Fibroblast of lung (primary cell): ENCODE data around the gene STOX2. TPM values are rescaled to one million over a fixed set of nuclear protein-coding genes. Genes with fewer than 3 reads are reported as not detected.

Experiments used
- DNase-seq, 2 donors: peaks; one replicate each; pipeline versions ENCODE4 v3.0.0 to v3.0.0-alpha.2; 2010; ENCODE audit warnings: low read depth in 2 of 2
- H2AFZ ChIP-seq: 2 replicates; pipeline ENCODE4 v1.5.1; 2012; ENCODE audit warnings: low read length, control low read depth, inconsistent platforms
- H3K27ac ChIP-seq: 2 replicates; pipeline ENCODE4 v1.5.1; 2011; ENCODE audit warnings: low read length, control low read depth; ENCODE audit not compliant: insufficient read depth
- H3K27me3 ChIP-seq: 2 replicates; pipeline ENCODE4 v1.5.1; 2011; ENCODE audit warnings: mild to moderate bottlenecking, low read length; ENCODE audit not compliant: control insufficient read depth, insufficient read depth
- H3K36me3 ChIP-seq: 2 replicates; pipeline ENCODE4 v1.5.1; 2011; ENCODE audit warnings: low read length; ENCODE audit not compliant: control insufficient read depth, insufficient read depth
- H3K4me1 ChIP-seq: 2 replicates; pipeline ENCODE4 v1.5.1; 2011; ENCODE audit warnings: low read length; ENCODE audit not compliant: control insufficient read depth, insufficient read depth; ENCODE audit errors: extremely low read depth
- H3K4me2 ChIP-seq: 2 replicates; pipeline ENCODE4 v1.5.1; 2011; ENCODE audit warnings: low read length, control low read depth; ENCODE audit not compliant: insufficient read depth; ENCODE audit errors: extremely low read depth
- H3K4me3 ChIP-seq, 4 experiments: fragments of 200-600 bp in 1 of 4; sonication (generic) in 1 of 4; replicated peaks in 1 of 4; 2 replicates each; pipeline ENCODE4 v1.5.1; 2011 to 2016; ENCODE audit warnings: low read length in 4 of 4, low read depth in 3 of 4, mild to moderate bottlenecking in 3 of 4, control low read depth in 2 of 4, inconsistent platforms in 1 of 4, mixed read lengths in 1 of 4; ENCODE audit not compliant: insufficient read depth in 1 of 4; ENCODE audit errors: control extremely low read depth in 1 of 4
- H3K79me2 ChIP-seq: 2 replicates; pipeline ENCODE4 v1.5.1; 2012; ENCODE audit warnings: mild to moderate bottlenecking, low read length, inconsistent platforms; ENCODE audit not compliant: control insufficient read depth, insufficient read depth
- H3K9ac ChIP-seq: 2 replicates; pipeline ENCODE4 v1.5.1; 2011; ENCODE audit warnings: mild to moderate bottlenecking, low read length, control low read depth; ENCODE audit not compliant: insufficient read depth
- H3K9me3 ChIP-seq: 2 replicates; pipeline ENCODE4 v1.5.1; 2012; ENCODE audit warnings: low read depth, low read length; ENCODE audit not compliant: control insufficient read depth, insufficient read depth
- H4K20me1 ChIP-seq: 2 replicates; pipeline ENCODE4 v1.5.1; 2011; ENCODE audit warnings: low read length; ENCODE audit not compliant: control insufficient read depth, insufficient read depth; ENCODE audit errors: extremely low read depth
- EZH2 ChIP-seq: IDR thresholded peaks from 2 replicates; pipeline ENCODE4 v1.5.1; 2012; ENCODE audit warnings: low read length, control low read depth, mild to moderate bottlenecking; ENCODE audit errors: missing control alignments
- polyA plus RNA-seq, 2 donors: library from polyadenylated mRNA; depleted of rRNA in 1 of 2; stranded (reverse) in 1 of 2; unstranded in 1 of 2; fragments of >200 nt; gene quantifications; 2 replicates each; pipeline ENCODE4 v1.2.1, GENCODE V29; 2011 to 2012; ENCODE audit warnings: missing spikeins in 1 of 2
- total RNA-seq: library from RNA; depleted of rRNA; stranded (reverse); fragments of >200 nt; gene quantifications from 2 replicates; pipeline ENCODE4 v1.2.1, GENCODE V29; 2014
- TF ChIP-seq, protein P1 (sequence below), 2 donors: IDR thresholded peaks in 1 of 2; conservative IDR thresholded peaks in 1 of 2; 1 replicate in 1 of 2; 2 replicates in 1 of 2; pipeline ENCODE4 v1.5.1; 2011 to 2012; ENCODE audit warnings: low read length in 2 of 2, control low read depth in 1 of 2, inconsistent platforms in 1 of 2, low read depth in 1 of 2, mild to moderate bottlenecking in 1 of 2

Gene STOX2
- total and polyA plus RNA-seq, 2 donors (not counting 1 experiment from before 2014, with no cell fraction given): 0.66 to 3.3 TPM

DNA sequence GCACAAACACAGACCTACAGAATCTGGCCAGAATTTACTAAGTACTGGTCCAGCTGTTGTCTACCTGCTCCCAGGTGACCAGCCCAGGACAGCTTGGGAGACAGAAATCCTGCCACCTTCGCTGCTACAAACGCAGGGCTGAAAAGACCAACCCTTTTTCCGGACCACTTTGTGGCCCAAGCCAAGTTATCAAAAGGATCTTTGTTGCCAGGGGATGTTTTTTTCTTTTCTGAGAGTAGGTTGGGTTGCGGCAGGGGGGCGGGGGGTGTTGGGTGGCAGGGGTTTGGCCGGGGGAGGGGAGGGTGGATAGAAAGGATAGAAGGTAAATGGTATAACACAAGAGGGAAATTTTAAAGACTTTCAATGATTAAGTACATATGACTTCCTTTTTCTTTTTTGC lies 63.4 kb downstream of the STOX2 start:
- H3K4me1 ChIP-seq: no peaks in the 10 kb centered on the region
- no peaks in the 10 kb centered on the region for H4K20me1 ChIP-seq
- H3K36me3 ChIP-seq: no peaks in the 10 kb centered on the region
- no peaks in the 10 kb centered on the region for H3K79me2 ChIP-seq
- H2AFZ ChIP-seq: no peak overlapping the region
- no peaks in the 10 kb centered on the region for H3K9me3 ChIP-seq
- H3K27ac ChIP-seq: no peak overlapping the region
- no peaks in the 10 kb centered on the region for H3K27me3 ChIP-seq
- H3K4me3 ChIP-seq: no peak overlapping the region
- no peak for DNase-seq
- H3K4me2 ChIP-seq: no peak overlapping the region
- no peak for TF ChIP-seq EZH2
- TF ChIP-seq, protein P1, sequence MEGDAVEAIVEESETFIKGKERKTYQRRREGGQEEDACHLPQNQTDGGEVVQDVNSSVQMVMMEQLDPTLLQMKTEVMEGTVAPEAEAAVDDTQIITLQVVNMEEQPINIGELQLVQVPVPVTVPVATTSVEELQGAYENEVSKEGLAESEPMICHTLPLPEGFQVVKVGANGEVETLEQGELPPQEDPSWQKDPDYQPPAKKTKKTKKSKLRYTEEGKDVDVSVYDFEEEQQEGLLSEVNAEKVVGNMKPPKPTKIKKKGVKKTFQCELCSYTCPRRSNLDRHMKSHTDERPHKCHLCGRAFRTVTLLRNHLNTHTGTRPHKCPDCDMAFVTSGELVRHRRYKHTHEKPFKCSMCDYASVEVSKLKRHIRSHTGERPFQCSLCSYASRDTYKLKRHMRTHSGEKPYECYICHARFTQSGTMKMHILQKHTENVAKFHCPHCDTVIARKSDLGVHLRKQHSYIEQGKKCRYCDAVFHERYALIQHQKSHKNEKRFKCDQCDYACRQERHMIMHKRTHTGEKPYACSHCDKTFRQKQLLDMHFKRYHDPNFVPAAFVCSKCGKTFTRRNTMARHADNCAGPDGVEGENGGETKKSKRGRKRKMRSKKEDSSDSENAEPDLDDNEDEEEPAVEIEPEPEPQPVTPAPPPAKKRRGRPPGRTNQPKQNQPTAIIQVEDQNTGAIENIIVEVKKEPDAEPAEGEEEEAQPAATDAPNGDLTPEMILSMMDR (conservative IDR thresholded peaks at IDR 0.05 in 1 of 2, IDR thresholded peaks at IDR 0.05 in 1 of 2; ENCODE audit: low read depth in 1 of 2, low read length in 2 of 2): no peak
- H3K9ac ChIP-seq: no peak overlapping the region

DNA sequence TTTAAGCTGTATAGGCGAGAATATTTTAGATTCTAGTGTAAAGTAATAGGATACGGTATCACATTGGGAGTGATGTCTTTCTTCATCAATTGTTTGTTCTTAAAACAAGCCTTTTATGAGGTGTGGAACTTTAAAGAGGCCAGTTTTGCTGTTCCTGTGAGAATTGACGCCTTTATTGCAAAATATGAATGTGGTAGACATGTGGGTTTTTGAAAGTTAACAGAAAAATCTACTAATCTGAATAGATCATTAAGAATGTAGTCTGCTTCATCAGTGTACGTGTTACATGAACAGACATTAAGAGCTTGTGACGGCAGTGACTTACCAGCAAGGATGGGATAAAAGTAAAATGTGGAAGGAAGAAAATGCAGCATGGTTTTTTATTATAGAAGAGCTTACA lies 63.8 kb downstream of the STOX2 start:
- Histone ChIP-seq H3K4me3 (no peak overlapping the region), H3K4me1 (no peaks in the 10 kb centered on the region), H3K27ac (no peak overlapping the region), H3K36me3 (no peaks in the 10 kb centered on the region), H3K4me2 (no peak overlapping the region), H3K79me2 (no peaks in the 10 kb centered on the region), H3K9me3 (no peaks in the 10 kb centered on the region), H4K20me1 (no peaks in the 10 kb centered on the region), H2AFZ (no peak overlapping the region), H3K9ac (no peak overlapping the region), H3K27me3 (no peaks in the 10 kb centered on the region)
- no peak for TF ChIP-seq EZH2
- TF ChIP-seq, protein P1 (conservative IDR thresholded peaks at IDR 0.05 in 1 of 2, IDR thresholded peaks at IDR 0.05 in 1 of 2; ENCODE audit: low read depth in 1 of 2, low read length in 2 of 2): no peak
- DNase-seq: no peak

DNA sequence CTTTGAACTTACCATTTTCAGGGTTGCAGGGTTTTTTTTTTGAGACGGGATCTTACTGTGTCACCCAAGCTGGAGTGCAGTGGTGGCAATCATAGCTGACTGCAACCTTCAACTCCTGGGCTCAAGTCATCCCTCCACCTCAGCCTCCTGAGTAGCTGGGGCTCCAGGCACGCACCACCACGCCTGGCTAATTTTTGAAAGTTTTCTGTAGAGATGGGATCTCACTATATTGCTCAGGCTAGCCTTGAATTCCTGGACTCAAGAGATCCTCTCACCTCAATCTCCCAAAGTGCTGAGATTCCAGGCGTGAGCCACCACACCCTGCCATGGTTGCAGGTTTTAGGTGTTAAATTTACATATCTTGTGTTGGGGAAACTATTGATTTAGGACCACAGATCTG lies 64.5 kb downstream of the STOX2 start:
- no peaks in the 10 kb centered on the region for H3K36me3 ChIP-seq
- no peak overlapping the region for H3K9ac ChIP-seq
- no peaks in the 10 kb centered on the region for H4K20me1 ChIP-seq
- H3K27ac ChIP-seq: no peak overlapping the region
- H3K4me3 ChIP-seq: no peak overlapping the region
- no peak overlapping the region for H3K4me2 ChIP-seq
- no peak for TF ChIP-seq EZH2
- TF ChIP-seq, protein P1 (conservative IDR thresholded peaks at IDR 0.05 in 1 of 2, IDR thresholded peaks at IDR 0.05 in 1 of 2; ENCODE audit: low read depth in 1 of 2, low read length in 2 of 2): no peak
- no peak overlapping the region for H2AFZ ChIP-seq
- H3K27me3 ChIP-seq: no peaks in the 10 kb centered on the region
- no peak for DNase-seq
- H3K4me1 ChIP-seq: no peaks in the 10 kb centered on the region
- H3K9me3 ChIP-seq: no peaks in the 10 kb centered on the region
- H3K79me2 ChIP-seq: no peaks in the 10 kb centered on the region
